Prostate gland (tissue), 2 donors: Measurements from ENCODE around the gene PIGK. TPM values are rescaled to one million over a fixed set of nuclear protein-coding genes. Genes with fewer than 3 reads are reported as not detected.

Experiments
- DNase-seq: peaks from one replicate; pipeline ENCODE4 v3.0.0-alpha.2; 2019; ENCODE audit warnings: low spot score
- H3K27ac ChIP-seq, 2 donors: fragments of 200-600 bp; sonication (generic); 2 replicates each; pipeline ENCODE4 v1.5.1; 2017 to 2019
- H3K27me3 ChIP-seq: fragments of 200-600 bp; sonication (generic); replicated peaks from 2 replicates; pipeline ENCODE4 v1.5.1; 2019; ENCODE audit not compliant: insufficient read depth
- H3K36me3 ChIP-seq, 2 donors: fragments of 200-600 bp; sonication (generic); 1 replicate in 1 of 2; 2 replicates in 1 of 2; pipeline versions ENCODE4 v1.5.1 to v1.8.1; 2017 to 2019
- H3K4me1 ChIP-seq: fragments of 200-600 bp; sonication (generic); replicated peaks from 2 replicates; pipeline ENCODE4 v1.5.1; 2019
- H3K4me3 ChIP-seq, 2 donors: fragments of 200-600 bp; sonication (generic); 2 replicates each; pipeline ENCODE4 v1.5.1; 2017 to 2019
- H3K9me3 ChIP-seq: fragments of 200-600 bp; sonication (generic); 2 replicates; pipeline ENCODE4 v1.5.1; 2017
- POLR2A ChIP-seq: fragments of 450-650 bp; IDR thresholded peaks from one replicate; pipeline ENCODE4 v1.6.1; 2016; ENCODE audit warnings: antibody characterized with exemption, mild to moderate bottlenecking
- POLR2AphosphoS5 ChIP-seq: sonication (generic); formaldehyde crosslinking; IDR thresholded peaks from one replicate; pipeline ENCODE4 v1.6.1; 2017; ENCODE audit warnings: antibody characterized with exemption
- WGBS: methylation state at CpG from one replicate; pipeline ENCODE4 v1.1.5; 2018; 5-methylcytosine and 5-hydroxymethylcytosine counted together
- intact Hi-C: fragments of 100-400 bp; cut with DNase I; formaldehyde crosslinking; loops from one replicate; pipeline ENCODE4 v1.14.2; 2022
- total RNA-seq, 2 donors: library from RNA; depleted of rRNA; stranded (reverse); fragments of >200 nt; gene quantifications; one replicate each; pipeline ENCODE4 v1.1.0, GENCODE V29; 2016
- TF ChIP-seq, protein P1 (sequence below), 4 experiments: fragments of 200-600 bp in 2 of 4; fragments of 450-650 bp in 2 of 4; sonication (generic) in 2 of 4; IDR thresholded peaks; 1 replicate in 3 of 4; 2 replicates in 1 of 4; pipeline ENCODE4 v1.5.1; 2016 to 2019; ENCODE audit warnings: antibody characterized with exemption in 4 of 4, mild to moderate bottlenecking in 2 of 4, moderate library complexity in 2 of 4

The PIGK gene
- total RNA-seq, 2 donors from 2014 or later = 20.4 to 25.9 TPM

DNA sequence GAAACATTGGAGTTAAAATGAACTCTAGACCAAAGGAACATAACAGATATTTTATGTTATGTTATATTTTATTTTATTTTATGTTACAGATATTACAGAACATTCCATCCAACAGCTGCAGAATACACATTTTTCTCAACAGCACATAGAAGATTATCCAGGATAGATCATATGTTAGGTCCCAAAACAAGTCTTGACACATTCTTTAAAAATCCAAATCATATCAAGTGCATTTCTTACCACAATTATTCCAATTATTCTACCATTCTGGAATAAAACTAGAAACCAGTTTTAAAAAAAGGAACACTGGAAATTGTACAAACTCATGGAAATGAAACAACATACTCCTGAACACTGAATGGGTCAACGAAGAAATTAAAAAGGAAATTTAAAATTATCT, 30.9 kb upstream of the PIGK start:
- H3K4me1 ChIP-seq = no peaks in the 10 kb centered on the region
- H3K36me3 ChIP-seq = no peaks in the 10 kb centered on the region
- TF ChIP-seq, protein P1, sequence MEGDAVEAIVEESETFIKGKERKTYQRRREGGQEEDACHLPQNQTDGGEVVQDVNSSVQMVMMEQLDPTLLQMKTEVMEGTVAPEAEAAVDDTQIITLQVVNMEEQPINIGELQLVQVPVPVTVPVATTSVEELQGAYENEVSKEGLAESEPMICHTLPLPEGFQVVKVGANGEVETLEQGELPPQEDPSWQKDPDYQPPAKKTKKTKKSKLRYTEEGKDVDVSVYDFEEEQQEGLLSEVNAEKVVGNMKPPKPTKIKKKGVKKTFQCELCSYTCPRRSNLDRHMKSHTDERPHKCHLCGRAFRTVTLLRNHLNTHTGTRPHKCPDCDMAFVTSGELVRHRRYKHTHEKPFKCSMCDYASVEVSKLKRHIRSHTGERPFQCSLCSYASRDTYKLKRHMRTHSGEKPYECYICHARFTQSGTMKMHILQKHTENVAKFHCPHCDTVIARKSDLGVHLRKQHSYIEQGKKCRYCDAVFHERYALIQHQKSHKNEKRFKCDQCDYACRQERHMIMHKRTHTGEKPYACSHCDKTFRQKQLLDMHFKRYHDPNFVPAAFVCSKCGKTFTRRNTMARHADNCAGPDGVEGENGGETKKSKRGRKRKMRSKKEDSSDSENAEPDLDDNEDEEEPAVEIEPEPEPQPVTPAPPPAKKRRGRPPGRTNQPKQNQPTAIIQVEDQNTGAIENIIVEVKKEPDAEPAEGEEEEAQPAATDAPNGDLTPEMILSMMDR (IDR thresholded peaks at IDR 0.05) = no peak
- TF ChIP-seq POLR2AphosphoS5 (no peak), POLR2A (no peak)
- H3K4me3 ChIP-seq = no peak overlapping the region
- no peaks in the 10 kb centered on the region for H3K9me3 ChIP-seq
- intact Hi-C loops = no loop called here
- 92% methylated on average over 1 of the region's 1 CpG for WGBS
- no peak overlapping the region for H3K27ac ChIP-seq
- no peaks in the 10 kb centered on the region for H3K27me3 ChIP-seq
- DNase-seq = no peak

DNA sequence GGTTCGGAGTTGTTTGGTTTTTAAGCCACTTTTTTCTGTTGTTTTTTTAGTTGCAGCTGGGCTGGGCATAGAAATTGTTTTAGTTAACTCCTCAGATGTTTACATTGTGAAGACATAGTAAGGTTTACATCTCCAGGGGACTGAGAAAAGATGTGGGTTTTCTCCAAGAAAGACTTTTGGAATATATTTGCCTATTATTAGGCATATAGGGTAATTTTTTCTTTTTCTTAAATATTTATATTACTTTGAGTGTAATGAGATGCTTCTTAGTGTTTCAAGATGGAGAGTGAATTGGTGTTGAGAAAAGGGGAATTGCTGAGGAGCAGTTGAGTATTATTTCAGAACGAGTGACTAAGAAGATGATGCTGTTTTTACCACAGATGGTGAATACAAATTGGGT, 26.6 kb upstream of the PIGK start:
- Histone ChIP-seq H3K9me3 (no peaks in the 10 kb centered on the region), H3K4me3 (no peak overlapping the region), H3K27me3 (peaks cover 2% of the 10 kb centered on the region), H3K27ac (no peak overlapping the region), H3K4me1 (no peaks in the 10 kb centered on the region), H3K36me3 (no peaks in the 10 kb centered on the region)
- intact Hi-C loops = no loop called here
- WGBS = 62% methylated on average over 2 of the region's 2 CpGs
- TF ChIP-seq, protein P1 (IDR thresholded peaks at IDR 0.05) = no peak
- TF ChIP-seq POLR2A = no peak
- no peak for TF ChIP-seq POLR2AphosphoS5
- DNase-seq = no peak

DNA sequence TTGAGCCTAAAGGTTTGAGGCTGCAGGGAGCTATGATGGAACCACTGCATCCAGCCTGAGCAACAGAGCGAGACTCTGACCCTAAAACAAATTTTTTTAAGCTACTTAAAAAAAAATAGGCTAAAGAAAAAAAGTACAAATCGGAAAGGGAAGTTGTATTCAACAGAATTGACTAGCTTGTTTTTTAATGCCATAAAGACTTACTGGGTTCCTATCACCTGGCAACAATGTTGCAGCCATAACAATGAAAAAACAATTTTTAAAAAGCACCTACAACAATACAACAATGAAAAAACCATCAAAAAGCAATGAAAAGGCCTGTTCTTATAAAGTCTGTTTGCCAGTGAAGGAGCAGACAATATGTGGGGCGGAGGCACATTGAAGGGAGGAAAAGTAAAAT, 20.1 kb upstream of the PIGK start:
- TF ChIP-seq POLR2AphosphoS5 = no peak
- TF ChIP-seq POLR2A = no peak
- TF ChIP-seq, protein P1 (IDR thresholded peaks at IDR 0.05) = no peak
- WGBS = 66% methylated on average over 3 of the region's 3 CpGs
- Histone ChIP-seq H3K36me3 (no peaks in the 10 kb centered on the region), H3K4me3 (no peak overlapping the region), H3K4me1 (no peaks in the 10 kb centered on the region), H3K27me3 (peaks cover 2% of the 10 kb centered on the region), H3K27ac (no peak overlapping the region), H3K9me3 (no peaks in the 10 kb centered on the region)
- no peak for DNase-seq
- intact Hi-C loops = no loop called here

DNA sequence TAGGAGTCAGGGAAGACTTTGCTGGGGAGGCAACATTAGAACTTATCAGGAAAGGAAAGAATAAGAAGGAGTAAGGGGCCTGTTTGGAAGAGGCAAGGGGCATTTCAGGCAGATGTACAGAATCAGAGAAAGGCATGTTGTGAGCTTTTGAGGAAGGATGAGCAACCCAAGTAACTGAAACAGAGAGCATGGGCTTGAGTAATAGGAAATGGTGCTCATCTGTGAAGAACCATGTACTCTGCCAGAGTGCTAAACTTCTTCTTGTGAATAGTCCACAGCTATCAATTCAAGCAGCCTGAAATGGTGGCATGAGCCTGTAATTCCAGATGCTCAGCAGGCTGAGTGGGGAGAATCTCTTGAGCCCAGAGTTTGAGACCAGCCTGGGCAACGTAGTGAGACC, 19.2 kb upstream of the PIGK start:
- no peak overlapping the region for H3K27ac ChIP-seq
- TF ChIP-seq, protein P1 (IDR thresholded peaks at IDR 0.05) = no peak
- TF ChIP-seq POLR2AphosphoS5 (no peak), POLR2A (no peak)
- H3K9me3 ChIP-seq = no peaks in the 10 kb centered on the region
- no peaks in the 10 kb centered on the region for H3K36me3 ChIP-seq
- no peaks in the 10 kb centered on the region for H3K4me1 ChIP-seq
- intact Hi-C loops = no loop called here
- H3K27me3 ChIP-seq = peaks cover 2% of the 10 kb centered on the region
- WGBS = 83% methylated on average over 1 of the region's 1 CpG
- no peak overlapping the region for H3K4me3 ChIP-seq
- DNase-seq = no peak

DNA sequence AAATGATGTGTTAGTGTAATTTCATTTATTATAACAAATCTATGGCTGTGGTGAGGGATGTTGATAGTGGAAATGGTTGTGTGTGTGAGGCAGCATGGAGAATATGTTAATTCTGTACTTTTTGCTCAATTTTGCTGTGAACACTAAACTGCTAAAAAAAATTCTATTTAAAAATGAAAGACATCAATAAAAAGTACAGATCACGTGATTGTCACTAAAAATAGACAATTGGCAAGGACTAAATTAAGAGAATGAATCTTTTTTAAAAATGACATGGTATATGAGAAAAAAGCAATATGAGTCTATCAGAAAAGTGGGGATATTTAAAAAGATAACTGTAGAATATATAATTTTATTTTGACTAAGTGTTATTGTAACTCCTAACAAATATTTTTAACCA, 15.7 kb upstream of the PIGK start:
- Histone ChIP-seq H3K9me3 (no peaks in the 10 kb centered on the region), H3K27me3 (no peaks in the 10 kb centered on the region), H3K4me3 (no peak overlapping the region), H3K27ac (no peak overlapping the region), H3K36me3 (no peaks in the 10 kb centered on the region), H3K4me1 (no peaks in the 10 kb centered on the region)
- TF ChIP-seq POLR2A (no peak), POLR2AphosphoS5 (no peak)
- TF ChIP-seq, protein P1 (IDR thresholded peaks at IDR 0.05) = no peak
- no peak for DNase-seq
- 72% methylated on average over 1 of the region's 1 CpG for WGBS
- intact Hi-C loops = no loop called here
